HUES6 (cell line): ENCODE data around the gene USP24.
"Not testable (repeated sequence)": the region's sequence is repeated elsewhere in the genome, so short reads cannot be mapped to it uniquely, and the experiment has no call there.

Source experiments
- H3K27ac ChIP-seq: 2 replicates; pipeline ENCODE4 v1.7.0; 2013; ENCODE audit warnings: low read depth, mild to moderate bottlenecking, low read length, inconsistent platforms
- H3K27me3 ChIP-seq: 2 replicates; pipeline ENCODE4 v1.6.1; 2013; ENCODE audit warnings: low read length; ENCODE audit not compliant: control insufficient read depth, insufficient read depth
- H3K36me3 ChIP-seq: 2 replicates; pipeline ENCODE4 v1.6.1; 2013; ENCODE audit warnings: low read length; ENCODE audit not compliant: control insufficient read depth, insufficient read depth
- H3K4me1 ChIP-seq: 2 replicates; pipeline ENCODE4 v1.6.1; 2013; ENCODE audit warnings: low read length; ENCODE audit not compliant: control insufficient read depth, insufficient read depth
- H3K4me3 ChIP-seq: 2 replicates; pipeline ENCODE4 v1.5.1; 2013; ENCODE audit warnings: low read depth, low read length
- H3K9ac ChIP-seq: one replicate; pipeline ENCODE4 v1.6.1; 2013; ENCODE audit warnings: mild to moderate bottlenecking, low read length
- H3K9me3 ChIP-seq: 2 replicates; pipeline ENCODE4 v1.6.1; 2013; ENCODE audit warnings: low read depth, low read length; ENCODE audit not compliant: control insufficient read depth, insufficient read depth

The USP24 gene

GRCh38 chr1:55118651-55119329 is 96.4 kb downstream of the USP24 start:
- H3K9me3 ChIP-seq: no peaks in the 10 kb centered on the region
- no peak overlapping the region for H3K4me3 ChIP-seq
- peaks cover 78% of the 10 kb centered on the region for H3K36me3 ChIP-seq
- H3K27me3 ChIP-seq: no peaks in the 10 kb centered on the region
- H3K9ac ChIP-seq: no peak overlapping the region
- H3K27ac ChIP-seq: no peak overlapping the region
- H3K4me1 ChIP-seq: no peaks in the 10 kb centered on the region

GRCh38 chr1:55117941-55118340 is 97.2 kb downstream of the USP24 start:
- Histone ChIP-seq H3K27me3 (no peaks in the 10 kb centered on the region), H3K27ac (no peak overlapping the region), H3K36me3 (peaks cover 74% of the 10 kb centered on the region)

GRCh38 chr1:55109005-55109404 is 106.2 kb downstream of the USP24 start:
- not testable (repeated sequence) for H3K9me3 ChIP-seq, H3K27me3 ChIP-seq, H3K9ac ChIP-seq, H3K4me1 ChIP-seq, H3K27ac ChIP-seq, H3K4me3 ChIP-seq
- peaks cover 76% of the 10 kb centered on the region for H3K36me3 ChIP-seq

More at GRCh38 chr1:55117941-55118340, 97.2 kb downstream of the USP24 start:
- no peaks in the 10 kb centered on the region for H3K4me1 ChIP-seq
- no peaks in the 10 kb centered on the region for H3K9me3 ChIP-seq
- no peak overlapping the region for H3K9ac ChIP-seq
- H3K4me3 ChIP-seq: no peak overlapping the region

- no peak overlapping the region for H3K4me3 ChIP-seq
- no peak overlapping the region for H3K9ac ChIP-seq
- no peaks in the 10 kb centered on the region for H3K9me3 ChIP-seq
- no peak overlapping the region for H3K27ac ChIP-seq
- no peaks in the 10 kb centered on the region for H3K27me3 ChIP-seq
- no peaks in the 10 kb centered on the region for H3K4me1 ChIP-seq
- H3K36me3 ChIP-seq: peaks cover 86% of the 10 kb centered on the region
Measured at GRCh38 chr1:55107101-55107500, 108.1 kb downstream of the USP24 start.

- H3K27ac ChIP-seq: no peak overlapping the region
- H3K27me3 ChIP-seq: no peaks in the 10 kb centered on the region
- no peak overlapping the region for H3K4me3 ChIP-seq
- peaks cover 94% of the 10 kb centered on the region for H3K36me3 ChIP-seq
- no peaks in the 10 kb centered on the region for H3K9me3 ChIP-seq
- no peak overlapping the region for H3K9ac ChIP-seq
- H3K4me1 ChIP-seq: no peaks in the 10 kb centered on the region
Measured at GRCh38 chr1:55103891-55104290, 111.3 kb downstream of the USP24 start.

- Histone ChIP-seq H3K4me3 (no peak overlapping the region), H3K9me3 (no peaks in the 10 kb centered on the region), H3K27me3 (no peaks in the 10 kb centered on the region), H3K36me3 (peaks cover 95% of the 10 kb centered on the region), H3K4me1 (0 out of 2 replicates have a peak, but pooled peaks cover 4% of the 10 kb centered on the region), H3K27ac (no peak overlapping the region), H3K9ac (no peak overlapping the region)
Measured at GRCh38 chr1:55095095-55095494, 120.1 kb downstream of the USP24 start.

- Histone ChIP-seq H3K4me1 (peaks cover 3% of the 10 kb centered on the region; the same call in 1 of the 2 replicates), H3K9ac (no peak overlapping the region), H3K9me3 (no peaks in the 10 kb centered on the region), H3K4me3 (no peak overlapping the region), H3K36me3 (peaks cover 96% of the 10 kb centered on the region), H3K27me3 (no peaks in the 10 kb centered on the region), H3K27ac (no peak overlapping the region)
Measured at GRCh38 chr1:55092475-55092874, 122.7 kb downstream of the USP24 start.

GRCh38 chr1:55089683-55090082 is 125.5 kb downstream of the USP24 start:
- no peak overlapping the region for H3K9ac ChIP-seq
- no peaks in the 10 kb centered on the region for H3K9me3 ChIP-seq
- H3K4me1 ChIP-seq: peaks cover 8% of the 10 kb centered on the region; the same call in 1 of the 2 replicates
- no peaks in the 10 kb centered on the region for H3K27me3 ChIP-seq
- H3K4me3 ChIP-seq: no peak overlapping the region
- no peak overlapping the region for H3K27ac ChIP-seq
- peaks cover 93% of the 10 kb centered on the region for H3K36me3 ChIP-seq

- H3K27me3 ChIP-seq: no peaks in the 10 kb centered on the region
- H3K4me1 ChIP-seq: peaks cover 8% of the 10 kb centered on the region; the same call in 1 of the 2 replicates
- no peak overlapping the region for H3K27ac ChIP-seq
- H3K4me3 ChIP-seq: no peak overlapping the region
- no peak overlapping the region for H3K9ac ChIP-seq
- peaks cover 90% of the 10 kb centered on the region for H3K36me3 ChIP-seq
- no peaks in the 10 kb centered on the region for H3K9me3 ChIP-seq
Measured at GRCh38 chr1:55088413-55088812, 126.8 kb downstream of the USP24 start.

GRCh38 chr1:55087439-55087838 is 127.7 kb downstream of the USP24 start:
- no peak overlapping the region for H3K9ac ChIP-seq

GRCh38 chr1:55084257-55084656 is 130.9 kb downstream of the USP24 start:
- H3K27ac ChIP-seq: no peak overlapping the region
- no peak overlapping the region for H3K9ac ChIP-seq
- no peaks in the 10 kb centered on the region for H3K9me3 ChIP-seq
- no peak overlapping the region for H3K4me3 ChIP-seq
- H3K4me1 ChIP-seq: peaks cover 18% of the 10 kb centered on the region
- H3K27me3 ChIP-seq: no peaks in the 10 kb centered on the region
- H3K36me3 ChIP-seq: peaks cover 87% of the 10 kb centered on the region

More at GRCh38 chr1:55087439-55087838, 127.7 kb downstream of the USP24 start:
- H3K27me3 ChIP-seq: no peaks in the 10 kb centered on the region
- H3K27ac ChIP-seq: no peak overlapping the region
- H3K9me3 ChIP-seq: no peaks in the 10 kb centered on the region
- H3K36me3 ChIP-seq: peaks cover 88% of the 10 kb centered on the region
- no peak overlapping the region for H3K4me3 ChIP-seq
- peaks cover 8% of the 10 kb centered on the region; the same call in 1 of the 2 replicates for H3K4me1 ChIP-seq
